HG03097 (cell line): Measurements from ENCODE around the gene COL26A1.

Experiments
- ATAC-seq: cut with Tn5 transposase; IDR thresholded peaks from one replicate; pipeline ENCODE4 v1.9.1; 2021; ENCODE audit not compliant: unreplicated experiment, low FRiP score

Gene COL26A1

GRCh38 chr7:101562531-101563197 is 200.0 kb downstream of the COL26A1 start:
- no peak for ATAC-seq

- no peak for ATAC-seq
Measured at GRCh38 chr7:101563198-101563901, 200.7 kb downstream of the COL26A1 start.

GRCh38 chr7:101563943-101564777 is 201.5 kb downstream of the COL26A1 start:
- no peak for ATAC-seq

GRCh38 chr7:101564778-101565211 is 202.1 kb downstream of the COL26A1 start:
- ATAC-seq, result no peak

DNA sequence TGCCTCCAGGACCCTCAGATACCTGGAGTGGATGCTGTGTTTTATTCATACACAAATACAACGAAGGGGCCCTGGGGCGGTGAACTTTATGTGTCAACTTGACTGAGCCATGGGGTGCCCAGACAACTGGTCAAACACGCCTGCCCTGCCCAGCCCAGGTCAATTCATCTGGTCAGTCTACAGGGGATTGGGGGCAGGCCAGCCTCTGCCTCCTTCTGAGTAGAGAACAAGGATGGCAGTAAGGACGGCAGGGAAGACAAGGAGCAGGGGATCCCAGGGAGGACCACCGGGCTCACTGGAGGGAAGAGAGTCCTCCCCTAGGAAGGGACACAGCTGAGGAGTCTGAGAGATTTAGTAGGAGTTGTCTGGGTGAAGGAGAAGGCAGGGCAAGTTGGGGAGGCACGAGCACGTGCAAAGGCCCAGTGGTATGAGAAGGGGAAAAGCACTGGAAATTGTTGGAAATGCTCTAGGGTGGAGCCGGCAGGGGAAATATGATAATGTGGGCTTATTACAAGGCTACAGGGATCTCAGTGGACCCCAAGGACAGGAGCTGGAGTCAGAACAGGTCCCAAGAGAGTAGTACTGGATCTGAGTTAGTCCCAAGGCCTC is 203.0 kb downstream of the COL26A1 start:
- ATAC-seq, result no peak

GRCh38 chr7:101567230-101567629 is 204.6 kb downstream of the COL26A1 start:
- ATAC-seq, result no peak

DNA sequence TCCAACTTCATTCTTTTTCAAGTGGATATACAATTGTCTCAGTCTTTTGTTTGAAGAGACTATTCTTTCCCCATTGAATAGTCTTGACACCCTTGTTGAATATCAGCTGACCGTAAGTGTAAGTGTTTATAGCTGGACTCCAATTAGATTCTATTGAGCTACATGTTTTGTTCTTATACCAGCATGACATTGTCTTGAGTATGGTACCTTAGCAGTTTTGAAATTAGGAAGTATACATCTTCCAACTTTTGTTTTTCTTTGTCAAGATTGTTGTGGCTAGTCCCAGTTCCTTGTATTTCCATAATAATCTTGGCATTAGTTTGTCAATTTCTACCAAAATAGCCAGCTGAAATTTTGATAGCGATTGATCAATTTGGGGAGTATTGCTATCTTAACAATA is 209.5 kb downstream of the COL26A1 start:
- ATAC-seq, result no peak

GRCh38 chr7:101575168-101575567 is 212.5 kb downstream of the COL26A1 start:
- no peak for ATAC-seq

DNA sequence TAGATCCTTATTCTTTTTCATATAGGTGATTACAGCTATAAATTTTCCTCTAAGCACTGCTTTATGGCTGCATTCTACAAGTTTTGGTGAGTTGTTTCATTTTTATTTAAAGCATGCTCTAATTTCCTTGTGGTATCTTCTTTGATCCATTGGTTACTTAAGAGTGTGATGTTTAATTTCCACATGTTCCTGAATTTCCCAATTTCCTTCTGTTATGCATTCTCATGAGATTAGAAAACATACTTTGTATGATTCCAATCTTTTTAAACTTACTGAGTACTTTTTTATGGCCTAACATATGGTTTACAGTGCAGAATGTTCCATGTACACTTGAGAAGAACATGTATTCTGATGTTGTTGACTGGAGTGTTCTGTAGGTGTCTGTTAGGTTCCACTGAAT is 213.0 kb downstream of the COL26A1 start:
- no peak for ATAC-seq

- no peak for ATAC-seq
Measured at GRCh38 chr7:101576998-101577397, 214.3 kb downstream of the COL26A1 start.

DNA sequence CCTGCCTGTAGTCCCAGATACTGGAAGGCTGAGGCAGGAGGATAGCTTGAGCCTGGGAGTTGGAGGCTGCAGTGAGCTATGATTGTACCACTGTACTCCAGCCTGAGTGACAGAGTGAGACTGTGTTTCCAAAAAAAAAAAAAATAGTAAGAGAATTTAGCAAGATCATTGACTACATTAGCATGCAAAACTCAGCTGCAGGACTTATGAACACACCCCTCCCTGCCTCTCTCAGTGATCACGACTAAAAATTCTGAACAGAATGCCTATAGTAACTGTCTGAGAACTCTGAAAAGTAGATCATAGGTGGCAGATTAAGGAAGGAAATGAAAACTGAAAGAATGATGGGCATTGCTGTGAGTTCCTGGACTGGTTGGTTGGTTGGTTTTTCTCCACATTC is 215.9 kb downstream of the COL26A1 start:
- ATAC-seq, result no peak

DNA sequence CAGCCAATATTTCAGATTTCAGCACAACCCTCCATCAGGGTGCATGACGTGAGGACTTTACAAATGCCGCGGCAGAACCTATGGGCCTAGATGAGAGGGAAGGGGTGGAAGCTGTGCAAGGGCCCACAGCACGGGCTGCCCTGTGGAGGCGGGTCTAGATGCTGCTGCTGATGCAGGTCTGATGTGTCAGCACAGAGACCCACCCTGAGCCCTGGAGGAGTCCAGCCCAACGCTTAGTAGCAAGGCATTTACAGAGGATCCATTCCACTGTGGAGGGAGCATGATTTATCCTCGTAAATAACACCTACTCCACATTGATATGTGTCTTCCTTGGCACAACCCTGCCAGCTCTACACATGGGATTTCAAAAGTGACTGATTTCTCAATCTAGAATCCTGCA is 217.9 kb downstream of the COL26A1 start:
- no peak for ATAC-seq

GRCh38 chr7:101581891-101582290 is 219.2 kb downstream of the COL26A1 start:
- no peak for ATAC-seq

DNA sequence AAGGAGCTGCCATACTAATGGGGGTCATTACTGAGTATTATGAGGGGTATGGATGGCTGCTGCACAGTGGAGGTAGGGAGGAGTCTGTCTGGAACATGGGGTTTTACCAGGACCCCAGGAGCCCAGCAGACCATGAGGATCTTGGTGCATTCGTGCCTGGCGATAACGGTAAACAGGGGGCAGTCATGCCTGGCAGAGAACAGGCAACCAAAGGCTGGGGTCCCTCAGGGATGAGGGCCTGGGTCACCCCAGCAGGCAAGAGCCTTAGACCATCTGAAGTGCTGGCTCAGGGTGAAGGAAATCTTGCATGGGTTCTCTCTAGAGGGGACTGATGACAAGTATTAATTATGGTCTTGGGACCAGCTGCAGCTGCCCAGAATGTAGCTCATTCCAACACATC is 220.3 kb downstream of the COL26A1 start:
- ATAC-seq, result no peak

DNA sequence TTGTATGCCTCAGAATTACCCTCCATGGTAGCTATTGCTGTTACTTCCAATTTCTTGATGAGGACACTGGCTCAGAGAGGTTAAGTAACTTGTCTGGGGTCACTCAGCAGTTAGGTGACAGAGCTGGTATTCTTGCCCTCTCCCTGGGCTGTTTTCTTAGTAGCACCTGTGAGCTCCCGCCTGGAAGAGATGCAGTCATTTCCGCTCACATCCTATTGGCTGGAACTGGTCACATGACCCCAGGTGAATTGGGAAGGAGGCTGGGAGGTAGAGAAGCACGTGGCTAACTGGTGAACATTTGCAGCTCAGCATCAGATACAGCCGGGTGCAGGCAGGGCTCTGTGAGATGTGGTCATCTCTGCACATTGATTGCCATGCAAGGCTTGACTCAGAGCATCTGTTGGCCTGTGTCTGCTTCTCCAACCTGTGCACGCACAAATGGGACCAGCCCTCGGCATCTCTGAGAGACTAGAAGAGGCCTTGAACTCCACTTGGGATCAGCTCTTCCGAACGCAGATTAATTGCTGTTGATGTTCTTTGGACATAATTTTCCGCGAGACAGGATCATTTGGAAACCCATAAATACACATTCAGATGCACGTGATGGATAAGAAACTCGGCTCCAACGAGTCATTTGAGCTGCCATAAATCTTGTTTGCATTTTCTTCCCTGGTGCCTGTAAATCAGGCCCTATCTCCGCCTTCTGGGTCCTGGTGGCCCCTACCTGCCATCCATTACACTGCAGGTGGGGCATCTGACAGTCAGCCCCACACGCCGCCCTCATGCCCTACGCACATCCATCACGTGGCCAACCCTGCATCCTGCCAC is 223.6 kb downstream of the COL26A1 start:
- no peak for ATAC-seq

GRCh38 chr7:101586906-101587677 is 224.4 kb downstream of the COL26A1 start:
- no peak for ATAC-seq

- ATAC-seq, result no peak
Measured at GRCh38 chr7:101588131-101588935, 225.7 kb downstream of the COL26A1 start.

GRCh38 chr7:101589052-101589451 is 226.4 kb downstream of the COL26A1 start:
- no peak for ATAC-seq
